GM18519 (cell line): ENCODE results near the gene ACSM6.
"Not testable (repeated sequence)": the region's sequence is repeated elsewhere in the genome, so short reads cannot be mapped to it uniquely, and the experiment has no call there.

Experiments used
- ATAC-seq: cut with Tn5 transposase; IDR thresholded peaks from one replicate; pipeline ENCODE4 v1.9.1; 2021; ENCODE audit warnings: mild to moderate bottlenecking, moderate library complexity; ENCODE audit not compliant: unreplicated experiment, low FRiP score

The ACSM6 gene, protein sequence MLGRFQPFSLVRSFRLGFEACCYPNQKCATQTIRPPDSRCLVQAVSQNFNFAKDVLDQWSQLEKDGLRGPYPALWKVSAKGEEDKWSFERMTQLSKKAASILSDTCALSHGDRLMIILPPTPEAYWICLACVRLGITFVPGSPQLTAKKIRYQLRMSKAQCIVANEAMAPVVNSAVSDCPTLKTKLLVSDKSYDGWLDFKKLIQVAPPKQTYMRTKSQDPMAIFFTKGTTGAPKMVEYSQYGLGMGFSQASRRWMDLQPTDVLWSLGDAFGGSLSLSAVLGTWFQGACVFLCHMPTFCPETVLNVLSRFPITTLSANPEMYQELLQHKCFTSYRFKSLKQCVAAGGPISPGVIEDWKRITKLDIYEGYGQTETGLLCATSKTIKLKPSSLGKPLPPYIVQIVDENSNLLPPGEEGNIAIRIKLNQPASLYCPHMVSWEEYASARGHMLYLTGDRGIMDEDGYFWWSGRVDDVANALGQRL

GRCh38 chr10:95193944-95194343, at the start of gene ACSM6:
Gene ACSM6 (plus strand): TSS chr10:95194238. CDS start chr10:95194486, 248 bp downstream.
- no peak for ATAC-seq

- ATAC-seq = no peak
These were observed 25.3 kb upstream of the ACSM6 start for GRCh38 chr10:95168694-95169093.

- ATAC-seq = no peak
These were observed 24.5 kb upstream of the ACSM6 start for GRCh38 chr10:95169522-95169921.

- ATAC-seq = no peak
These were observed 23.2 kb upstream of the ACSM6 start for GRCh38 chr10:95170790-95171189.

DNA sequence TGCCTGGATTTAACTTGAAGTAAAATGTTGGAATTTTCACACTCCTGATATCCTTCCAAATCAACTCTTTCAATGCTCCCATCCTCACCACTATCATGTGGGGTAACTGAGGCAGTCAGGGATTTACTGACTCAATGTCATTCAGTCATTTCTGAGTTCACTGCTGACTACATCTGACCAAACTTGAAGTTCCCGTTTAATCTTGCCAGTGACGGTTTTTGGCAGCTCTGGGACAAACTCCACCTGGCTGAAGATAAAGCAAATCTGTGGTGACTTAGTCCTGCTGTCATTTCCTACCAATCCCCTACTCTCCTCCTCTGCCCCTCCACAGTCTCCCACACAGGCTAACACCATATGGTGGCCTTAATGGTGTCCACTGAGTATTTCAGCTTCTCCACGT, 22.7 kb upstream of the ACSM6 start:
- ATAC-seq = no peak

GRCh38 chr10:95172851-95173250, 21.2 kb upstream of the ACSM6 start:
- no peak for ATAC-seq

DNA sequence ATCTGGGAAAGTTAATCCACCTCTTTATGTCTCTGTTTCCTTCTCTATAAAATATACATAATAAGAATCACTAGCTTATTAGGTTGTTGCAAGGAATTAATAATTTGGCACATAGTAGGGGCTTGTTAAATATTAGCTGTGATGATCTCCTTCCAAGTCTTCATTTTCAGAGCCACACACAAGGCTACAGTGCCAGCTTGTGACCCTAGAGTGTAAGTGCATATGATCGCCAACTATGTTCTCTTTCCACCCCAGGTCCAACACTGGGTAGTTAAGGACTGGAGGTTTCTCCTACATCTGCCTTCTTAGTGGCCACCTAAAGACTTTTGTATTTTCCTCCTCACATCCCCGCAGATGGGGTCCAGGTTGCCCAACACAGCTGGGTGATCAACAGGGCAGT, 17.9 kb upstream of the ACSM6 start:
- ATAC-seq = no peak

- ATAC-seq = no peak
These were observed 16.6 kb upstream of the ACSM6 start for GRCh38 chr10:95177429-95177828.

GRCh38 chr10:95178266-95178665, 15.8 kb upstream of the ACSM6 start:
- no peak for ATAC-seq

- no peak for ATAC-seq
These were observed 15.2 kb upstream of the ACSM6 start for GRCh38 chr10:95178797-95179196.

DNA sequence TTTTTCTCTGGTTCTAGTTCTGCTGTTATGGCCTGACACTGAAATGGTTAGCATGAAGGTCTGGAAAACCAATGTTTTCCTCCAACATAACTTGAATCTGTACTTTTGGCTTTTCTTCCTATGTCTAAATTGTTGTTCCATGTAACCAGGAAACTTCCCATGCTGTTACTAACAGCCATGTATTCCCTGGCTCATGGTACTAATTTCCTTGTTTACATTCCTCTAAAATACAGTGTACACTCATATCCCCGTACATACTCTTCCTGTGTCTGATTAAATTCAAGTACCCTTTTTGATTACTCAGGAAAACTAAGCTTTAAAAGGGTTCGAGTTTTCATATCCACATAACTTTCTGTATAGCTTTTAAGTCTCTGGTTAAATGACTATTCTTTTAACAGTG, 12.3 kb upstream of the ACSM6 start:
- no peak for ATAC-seq

- peak; percentile 92 for ATAC-seq
These were observed 10.5 kb upstream of the ACSM6 start for GRCh38 chr10:95183271-95184230.

DNA sequence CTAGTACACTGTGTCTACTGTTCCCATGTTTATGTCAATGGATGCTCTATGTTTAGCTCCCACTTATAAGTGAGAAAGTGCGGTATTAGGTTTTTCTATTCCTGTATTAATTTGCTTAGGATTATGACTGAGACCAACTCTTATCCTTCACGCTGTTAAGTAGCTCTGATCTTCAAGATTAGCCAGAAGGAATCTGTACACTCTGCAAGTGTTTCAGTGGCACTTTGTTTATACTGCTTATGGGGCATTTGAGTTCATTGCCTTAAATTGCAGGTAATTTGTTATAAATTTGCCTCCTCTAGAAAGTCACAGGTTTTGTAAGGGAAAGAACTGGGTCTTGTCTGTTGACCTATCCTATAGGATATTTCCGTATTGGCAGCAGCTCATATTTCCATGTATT, 6.4 kb upstream of the ACSM6 start:
- no peak for ATAC-seq

DNA sequence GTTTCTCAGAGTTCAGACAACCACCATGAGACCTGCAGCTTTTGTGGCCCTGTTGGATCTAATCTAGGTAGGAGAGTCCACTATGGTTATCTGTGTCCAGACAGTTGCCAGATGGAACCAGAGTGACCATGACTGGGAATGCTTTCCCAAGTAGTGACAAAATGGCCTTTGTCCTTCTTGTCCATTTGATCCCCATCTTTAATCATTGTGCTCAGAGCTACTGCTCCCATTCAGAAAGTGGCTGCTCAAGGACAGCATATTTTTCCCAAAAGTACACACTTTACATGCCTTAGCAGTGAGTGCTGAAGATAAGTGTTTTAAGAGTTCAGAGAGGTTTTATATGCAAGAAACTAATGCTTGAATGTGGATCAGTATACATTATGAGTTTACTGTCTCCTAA, 5.4 kb upstream of the ACSM6 start:
- ATAC-seq = no peak

DNA sequence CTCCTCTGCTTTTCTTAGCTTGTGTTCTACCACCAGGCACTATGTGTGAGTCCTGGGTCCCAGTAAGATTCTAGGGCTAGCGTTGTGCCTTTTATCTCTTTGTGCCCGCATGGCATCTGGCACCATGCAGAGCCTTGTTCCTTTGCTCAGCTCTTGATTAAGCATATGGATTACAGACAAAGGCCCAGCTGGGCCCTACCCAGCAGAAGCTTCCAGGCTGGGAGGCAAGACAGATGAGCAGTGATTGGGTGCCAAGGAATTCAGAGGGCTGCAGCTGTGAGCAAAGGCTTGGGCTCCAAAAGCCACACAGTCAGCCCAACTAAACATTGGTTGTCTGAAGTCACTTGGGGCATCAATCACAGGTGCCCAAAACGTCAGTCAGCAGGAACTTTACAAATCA, 2.0 kb downstream of the ACSM6 start:
- ATAC-seq = no peak

- no peak for ATAC-seq
These were observed 7.7 kb downstream of the ACSM6 start for GRCh38 chr10:95201736-95202135.

DNA sequence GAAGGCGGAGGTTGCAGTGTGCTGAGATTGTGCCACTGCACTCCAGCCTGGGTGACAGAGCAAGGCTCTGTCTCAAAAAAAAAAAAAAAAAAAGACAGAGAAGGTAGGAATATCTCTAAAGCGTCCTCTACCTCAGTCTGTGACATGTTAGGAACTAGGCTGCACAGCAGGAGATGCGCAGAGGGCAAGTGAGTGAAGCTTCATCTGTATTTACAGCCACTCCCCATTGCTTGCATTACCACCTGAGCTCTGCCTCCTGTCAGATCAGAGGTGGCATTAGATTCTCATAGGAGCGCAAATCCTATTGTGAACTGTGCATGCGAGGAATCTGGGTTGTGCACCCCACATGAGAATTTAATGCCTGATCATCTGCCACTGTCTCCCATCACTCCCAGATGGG, 8.8 kb downstream of the ACSM6 start:
- not testable (repeated sequence) for ATAC-seq

DNA sequence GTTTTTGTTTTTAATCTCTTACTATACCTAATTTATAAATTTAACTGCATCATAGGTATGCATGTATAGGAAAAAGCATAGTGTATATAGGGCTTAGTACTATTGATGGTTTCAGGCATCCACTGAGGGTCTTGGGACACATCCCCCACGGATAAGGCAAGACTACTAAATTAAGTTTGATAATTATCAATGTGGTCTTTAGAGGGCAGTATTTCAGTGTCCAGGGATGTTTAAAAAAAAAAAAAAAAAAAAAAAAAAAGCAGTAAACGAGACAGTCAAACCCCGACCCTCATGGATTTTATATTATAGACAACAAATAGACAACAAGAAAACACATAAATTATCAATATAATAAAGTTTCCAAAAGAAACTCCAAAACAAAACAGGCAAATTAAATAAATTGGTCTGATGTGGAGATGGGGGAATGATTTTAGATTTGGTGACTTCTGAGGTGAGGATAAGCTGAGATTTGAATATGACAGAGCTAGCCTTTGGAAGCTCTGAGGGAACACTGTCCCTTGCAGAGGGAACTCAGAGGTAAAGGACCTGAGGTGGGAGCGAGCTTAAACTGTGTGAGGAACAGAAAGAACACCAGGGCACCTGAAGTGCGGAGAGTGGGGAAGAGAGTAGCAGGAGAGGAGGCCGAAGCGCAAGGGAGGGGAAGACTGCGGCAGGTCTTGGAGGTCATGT, 14.8 kb downstream of the ACSM6 start:
- ATAC-seq = no peak

GRCh38 chr10:95209509-95210127, 15.6 kb downstream of the ACSM6 start:
- ATAC-seq = no peak

- ATAC-seq = no peak
These were observed 17.7 kb downstream of the ACSM6 start for GRCh38 chr10:95211606-95212279.
